Adrenal gland (tissue), 5 donors: ENCODE results near the gene NCK2.

Experiments
- POLR2A ChIP-seq, 2 donors: fragments of 450-650 bp; IDR thresholded peaks; one replicate each; pipeline ENCODE4 v1.6.1; 2017; ENCODE audit warnings: antibody characterized with exemption in 2 of 2, mild to moderate bottlenecking in 2 of 2, moderate library complexity in 1 of 2
- TF ChIP-seq, protein P1 (sequence below), 6 experiments: fragments of 450-650 bp in 4 of 6; fragments of 200-600 bp in 2 of 6; sonication (generic) in 1 of 6; IDR thresholded peaks; 1 replicate in 5 of 6; 2 replicates in 1 of 6; pipeline versions ENCODE4 v1.5.1 to v1.8.0; 2016 to 2021; ENCODE audit warnings: antibody characterized with exemption in 6 of 6, mild to moderate bottlenecking in 2 of 6, moderate library complexity in 1 of 6
- donor health status: DM: no; HTN: no; CAD: no.

DNA sequence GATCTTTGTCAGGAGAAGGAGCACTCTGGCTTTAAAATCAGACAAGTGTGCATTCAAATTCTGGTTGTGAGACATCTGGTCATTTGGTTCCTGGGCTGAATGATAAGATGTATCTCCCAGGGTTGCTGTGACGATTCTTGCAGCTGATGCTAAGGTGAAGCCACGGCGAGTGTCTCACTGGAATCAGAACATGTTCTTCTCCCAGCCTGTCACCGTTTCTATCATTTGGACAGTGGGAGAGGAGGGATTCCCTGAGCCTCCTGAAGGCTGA is 68.3 kb downstream of the NCK2 start:
- TF ChIP-seq POLR2A (IDR thresholded peaks at IDR 0.05): no peak
- TF ChIP-seq, protein P1, sequence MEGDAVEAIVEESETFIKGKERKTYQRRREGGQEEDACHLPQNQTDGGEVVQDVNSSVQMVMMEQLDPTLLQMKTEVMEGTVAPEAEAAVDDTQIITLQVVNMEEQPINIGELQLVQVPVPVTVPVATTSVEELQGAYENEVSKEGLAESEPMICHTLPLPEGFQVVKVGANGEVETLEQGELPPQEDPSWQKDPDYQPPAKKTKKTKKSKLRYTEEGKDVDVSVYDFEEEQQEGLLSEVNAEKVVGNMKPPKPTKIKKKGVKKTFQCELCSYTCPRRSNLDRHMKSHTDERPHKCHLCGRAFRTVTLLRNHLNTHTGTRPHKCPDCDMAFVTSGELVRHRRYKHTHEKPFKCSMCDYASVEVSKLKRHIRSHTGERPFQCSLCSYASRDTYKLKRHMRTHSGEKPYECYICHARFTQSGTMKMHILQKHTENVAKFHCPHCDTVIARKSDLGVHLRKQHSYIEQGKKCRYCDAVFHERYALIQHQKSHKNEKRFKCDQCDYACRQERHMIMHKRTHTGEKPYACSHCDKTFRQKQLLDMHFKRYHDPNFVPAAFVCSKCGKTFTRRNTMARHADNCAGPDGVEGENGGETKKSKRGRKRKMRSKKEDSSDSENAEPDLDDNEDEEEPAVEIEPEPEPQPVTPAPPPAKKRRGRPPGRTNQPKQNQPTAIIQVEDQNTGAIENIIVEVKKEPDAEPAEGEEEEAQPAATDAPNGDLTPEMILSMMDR (IDR thresholded peaks at IDR 0.05): no peak
